Keratinocyte (primary cell): ENCODE results near the gene ZNF554.

Source experiments
- CTCF ChIP-seq, 3 experiments: IDR thresholded peaks in 1 of 3; conservative IDR thresholded peaks in 1 of 3; optimal IDR thresholded peaks in 1 of 3; 2 replicates in 2 of 3; 3 replicates in 1 of 3; pipeline versions ENCODE3 to v1.5.1; 2011; ENCODE audit warnings: low read length in 3 of 3, mild to moderate bottlenecking in 3 of 3, moderate library complexity in 2 of 3, control low read depth in 1 of 3, inconsistent platforms in 1 of 3; ENCODE audit not compliant: insufficient read depth in 2 of 3; ENCODE audit errors: extremely low read depth in 1 of 3
- EZH2 ChIP-seq: IDR thresholded peaks from one replicate; pipeline ENCODE4 v1.6.1; 2012; ENCODE audit warnings: inconsistent platforms, mild to moderate bottlenecking, low read length, moderate library complexity

GRCh38 chr19:2775556-2776430, 43.9 kb upstream of the ZNF554 start:
- no peak for TF ChIP-seq CTCF (optimal IDR thresholded peaks at IDR 0.05 in 1 of 3, IDR thresholded peaks at IDR 0.05 in 1 of 3, conservative IDR thresholded peaks at IDR 0.05 in 1 of 3; ENCODE audit: extremely low read depth in 1 of 3, insufficient read depth in 2 of 3, low read length in 3 of 3)
- TF ChIP-seq EZH2, result no peak
